ENCODE measurements around the gene PIM3.

The PIM3 gene

GRCh38 chr22:49943771-49944398 lies 16.7 kb upstream of the PIM3 start:
- DNase-seq = no peak

- DNase-seq = no peak
Observed at GRCh38 chr22:49944399-49944891, 16.1 kb upstream of the PIM3 start.

GRCh38 chr22:49945042-49945794 lies 15.4 kb upstream of the PIM3 start:
- peak; percentile 67 to 73 for DNase-seq

GRCh38 chr22:49946612-49947295 lies 13.8 kb upstream of the PIM3 start:
- no peak for DNase-seq

GRCh38 chr22:49947296-49947622 lies 13.3 kb upstream of the PIM3 start:
- DNase-seq = no peak

GRCh38 chr22:49948116-49948957 lies 12.2 kb upstream of the PIM3 start:
- DNase-seq = no peak

GRCh38 chr22:49948958-49949913 lies 11.3 kb upstream of the PIM3 start:
- DNase-seq = no peak

- DNase-seq = no peak
Observed at GRCh38 chr22:49949914-49950292, 10.7 kb upstream of the PIM3 start.

- no peak for DNase-seq
Observed at GRCh38 chr22:49950396-49950994, 10.1 kb upstream of the PIM3 start.

GRCh38 chr22:49951000-49951677 lies 9.4 kb upstream of the PIM3 start:
- peak; percentile 80 to 87 for DNase-seq

GRCh38 chr22:49951678-49951985 lies 8.9 kb upstream of the PIM3 start:
- DNase-seq = no peak

- DNase-seq = no peak
Observed at GRCh38 chr22:49951986-49952896, 8.3 kb upstream of the PIM3 start.

GRCh38 chr22:49953027-49953679 lies 7.4 kb upstream of the PIM3 start:
- DNase-seq = no peak

- no peak for DNase-seq
Observed at GRCh38 chr22:49953680-49954344, 6.8 kb upstream of the PIM3 start.

GRCh38 chr22:49954354-49954753 lies 6.2 kb upstream of the PIM3 start:
- DNase-seq = no peak

GRCh38 chr22:49954991-49955580 lies 5.5 kb upstream of the PIM3 start:
- DNase-seq = no peak

- DNase-seq = no peak
Observed at GRCh38 chr22:49955581-49956417, 4.8 kb upstream of the PIM3 start.

GRCh38 chr22:49956418-49956770 lies 4.2 kb upstream of the PIM3 start:
- DNase-seq = no peak

Measured in activated T-cell treated with anti-CD3 and anti-CD28 coated beads, Interleukin-2, amount 50 U/mL, for 48 hours (primary cell).